ENCODE data around the gene NFIA.
A peak's percentile ranks its signal among the peaks of the same experiment; 100 is the strongest.

NFIA gene

GRCh38 chr1:61386323-61386722 lies 304.0 kb downstream of the NFIA start:
- no peak for DNase-seq

- DNase-seq, result no peak
Measured at GRCh38 chr1:61386770-61387169, 304.4 kb downstream of the NFIA start.

GRCh38 chr1:61387829-61388228 lies 305.5 kb downstream of the NFIA start:
- DNase-seq, result no peak

- DNase-seq, result no peak
Measured at GRCh38 chr1:61388566-61388965, 306.2 kb downstream of the NFIA start.

- no peak for DNase-seq
Measured at GRCh38 chr1:61389194-61389925, 307.0 kb downstream of the NFIA start.

GRCh38 chr1:61389926-61390845 lies 307.8 kb downstream of the NFIA start:
- no peak for DNase-seq

GRCh38 chr1:61391730-61392129 lies 309.4 kb downstream of the NFIA start:
- no peak for DNase-seq

- no peak for DNase-seq
Measured at GRCh38 chr1:61392409-61393242, 310.3 kb downstream of the NFIA start.

- DNase-seq, result no peak
Measured at GRCh38 chr1:61393575-61393974, 311.2 kb downstream of the NFIA start.

- DNase-seq, result no peak
Measured at GRCh38 chr1:61395146-61395800, 312.9 kb downstream of the NFIA start.

GRCh38 chr1:61397495-61397894 lies 315.1 kb downstream of the NFIA start:
- DNase-seq, result no peak

- DNase-seq, result peak; percentile 50
Measured at GRCh38 chr1:61397935-61398334, 315.6 kb downstream of the NFIA start.

GRCh38 chr1:61399199-61399598 lies 316.8 kb downstream of the NFIA start:
- DNase-seq, result peak; percentile 35

GRCh38 chr1:61400131-61400770 lies 317.9 kb downstream of the NFIA start:
- DNase-seq, result no peak

GRCh38 chr1:61400997-61401396 lies 318.6 kb downstream of the NFIA start:
- no peak for DNase-seq

GRCh38 chr1:61403679-61404596 lies 321.6 kb downstream of the NFIA start:
- DNase-seq, result no peak

GRCh38 chr1:61404597-61405376 lies 322.4 kb downstream of the NFIA start:
- no peak for DNase-seq

GRCh38 chr1:61406467-61406866 lies 324.1 kb downstream of the NFIA start:
- DNase-seq, result no peak

GRCh38 chr1:61412601-61413000 lies 330.2 kb downstream of the NFIA start:
- no peak for DNase-seq

- no peak for DNase-seq
Measured at GRCh38 chr1:61419196-61419595, 336.8 kb downstream of the NFIA start.

Data from femur (tissue), 1 donor.